Measurements from ENCODE around the gene NNT. TPM values are rescaled to one million over a fixed set of nuclear protein-coding genes. Genes with fewer than 3 reads are reported as not detected.
"Not testable (repeated sequence)": the region's sequence is repeated elsewhere in the genome, so short reads cannot be mapped to it uniquely, and the experiment has no call there.

Gene NNT
- 58.6 and 80.3 TPM in 2 replicates for total RNA-seq

- DNase-seq (ENCODE audit: low read depth): peak; percentile 59
- peak within 1 kb of the TSS; percentile 81 for H3K4me3 ChIP-seq (ENCODE audit: low read depth, low read length)
- TF ChIP-seq CTCF (IDR thresholded peaks at IDR 0.05; ENCODE audit: insufficient read depth, low read depth, low read length): no peak
These were observed at the start of gene NNT for GRCh38 chr5:43602461-43603343. Gene NNT, plus strand, starts transcription at chr5:43603180. Its CDS starts 6,016 bp downstream, at chr5:43609196.

GRCh38 chr5:43553381-43553780, 49.6 kb upstream of the NNT start:
- DNase-seq (ENCODE audit: low read depth): no peak
- no peak overlapping the region for H3K4me3 ChIP-seq (ENCODE audit: low read depth, low read length)
- no peak for TF ChIP-seq CTCF (IDR thresholded peaks at IDR 0.05; ENCODE audit: insufficient read depth, low read depth, low read length)

- peak overlapping the region; percentile 8 for H3K4me3 ChIP-seq (ENCODE audit: low read depth, low read length)
- DNase-seq (ENCODE audit: low read depth): no peak
- no peak for TF ChIP-seq CTCF (IDR thresholded peaks at IDR 0.05; ENCODE audit: insufficient read depth, low read depth, low read length)
These were observed 48.5 kb upstream of the NNT start for GRCh38 chr5:43554497-43554896.

- H3K4me3 ChIP-seq (ENCODE audit: low read depth, low read length): peak overlapping the region; percentile 91
- no peak for TF ChIP-seq CTCF (IDR thresholded peaks at IDR 0.05; ENCODE audit: insufficient read depth, low read depth, low read length)
- DNase-seq (ENCODE audit: low read depth): peak; percentile 38
These were observed 46.9 kb upstream of the NNT start for GRCh38 chr5:43555895-43556606.

GRCh38 chr5:43556607-43556856, 46.4 kb upstream of the NNT start:
- peak overlapping the region; percentile 91 for H3K4me3 ChIP-seq (ENCODE audit: low read depth, low read length)
- DNase-seq (ENCODE audit: low read depth): not testable (repeated sequence)

- peak; percentile 90 for DNase-seq (ENCODE audit: low read depth)
- peak; percentile 54 for TF ChIP-seq CTCF (IDR thresholded peaks at IDR 0.05; ENCODE audit: insufficient read depth, low read depth, low read length)
These were observed 46.0 kb upstream of the NNT start, which contains the start of gene PAIP1 for GRCh38 chr5:43556857-43557542. Gene PAIP1, minus strand, starts transcription at chr5:43557077. Its CDS starts 231 bp downstream, at chr5:43556846.

GRCh38 chr5:43560128-43560527, 42.9 kb upstream of the NNT start:
- peak; percentile 67 for DNase-seq (ENCODE audit: low read depth)
- no peak overlapping the region for H3K4me3 ChIP-seq (ENCODE audit: low read depth, low read length)
- no peak for TF ChIP-seq CTCF (IDR thresholded peaks at IDR 0.05; ENCODE audit: insufficient read depth, low read depth, low read length)

More at GRCh38 chr5:43556857-43557542, 46.0 kb upstream of the NNT start, which contains the start of gene PAIP1:
- H3K4me3 ChIP-seq (ENCODE audit: low read depth, low read length): peak within 1 kb of the TSS; percentile 91

Measured in fibroblast of villous mesenchyme (primary cell).